ENCODE results near the gene TMCO6. TPM values are rescaled to one million over a fixed set of nuclear protein-coding genes. Genes with fewer than 3 reads are reported as not detected.
"Not testable (repeated sequence)": the region's sequence is repeated elsewhere in the genome, so short reads cannot be mapped to it uniquely, and the experiment has no call there.

Gene TMCO6
- 10 to 100 TPM; 60.3 to 99.8 (median 67.3) TPM for total RNA-seq

DNA sequence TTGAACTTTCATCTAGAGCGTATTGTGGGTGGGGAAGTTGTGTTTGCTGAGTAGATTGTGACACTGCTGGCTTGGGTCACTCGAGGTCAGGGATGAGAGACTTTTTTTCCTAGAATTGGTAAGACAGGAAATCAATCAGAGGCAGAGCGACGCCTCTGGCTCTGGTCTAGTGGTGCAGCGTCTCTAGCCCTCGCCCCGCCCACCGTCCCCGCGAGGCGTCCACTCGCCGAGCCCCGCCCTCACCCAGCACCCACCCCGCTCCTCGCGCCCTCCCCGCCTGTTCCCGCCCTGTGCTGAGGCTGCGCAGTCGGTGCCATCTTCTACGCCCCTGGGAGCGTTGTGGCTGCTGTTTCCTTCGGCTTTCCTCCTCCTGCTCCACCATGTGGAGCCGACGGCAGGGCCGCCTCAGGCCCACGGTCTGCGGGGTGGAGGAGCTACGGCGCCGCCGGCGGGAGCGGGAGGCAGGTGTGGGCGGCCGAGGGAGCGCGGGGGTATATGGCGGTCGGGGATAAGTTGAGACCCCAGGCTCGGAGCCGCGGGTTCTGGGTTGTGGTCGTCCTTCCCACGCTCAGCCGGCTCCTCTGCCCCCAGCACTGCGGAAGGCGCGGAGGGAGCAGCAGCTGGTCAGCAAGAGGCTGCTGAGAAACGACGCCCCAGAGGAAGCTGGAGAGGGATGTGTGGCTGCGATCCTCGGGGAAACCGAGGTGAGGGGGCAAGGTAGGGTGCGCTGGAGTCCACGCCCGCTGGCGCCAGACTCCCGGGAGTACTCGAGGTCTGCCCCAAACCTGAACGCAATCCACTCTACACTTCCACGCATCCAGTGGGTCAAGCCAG lies at the start of gene TMCO6:
Gene TMCO6 (plus strand): TSS at position 304 of the 834 bp plus-strand sequence. CDS start 77 bp downstream, at position 381.
- intact Hi-C loops (cut with DNase I; ENCODE audit: low total_unique reads), result loop anchor here (10.0 kb wide), 2 partner anchors 75 to 275 kb away; partner anchors contain the start of genes APBB3, SLC35A4 and SLC4A9
- DNase-seq (ENCODE audit: low spot score in 2 of 2), result peak; percentile 97 to 100
- 0% methylated on average over 58 to 60 of the region's 63 CpGs for WGBS, 2 donors
- peak within 1 kb of the TSS; percentile 78 for H3K4me3 ChIP-seq (ENCODE audit: low read depth, poor library complexity, severe bottlenecking)
- TF ChIP-seq, protein P1, sequence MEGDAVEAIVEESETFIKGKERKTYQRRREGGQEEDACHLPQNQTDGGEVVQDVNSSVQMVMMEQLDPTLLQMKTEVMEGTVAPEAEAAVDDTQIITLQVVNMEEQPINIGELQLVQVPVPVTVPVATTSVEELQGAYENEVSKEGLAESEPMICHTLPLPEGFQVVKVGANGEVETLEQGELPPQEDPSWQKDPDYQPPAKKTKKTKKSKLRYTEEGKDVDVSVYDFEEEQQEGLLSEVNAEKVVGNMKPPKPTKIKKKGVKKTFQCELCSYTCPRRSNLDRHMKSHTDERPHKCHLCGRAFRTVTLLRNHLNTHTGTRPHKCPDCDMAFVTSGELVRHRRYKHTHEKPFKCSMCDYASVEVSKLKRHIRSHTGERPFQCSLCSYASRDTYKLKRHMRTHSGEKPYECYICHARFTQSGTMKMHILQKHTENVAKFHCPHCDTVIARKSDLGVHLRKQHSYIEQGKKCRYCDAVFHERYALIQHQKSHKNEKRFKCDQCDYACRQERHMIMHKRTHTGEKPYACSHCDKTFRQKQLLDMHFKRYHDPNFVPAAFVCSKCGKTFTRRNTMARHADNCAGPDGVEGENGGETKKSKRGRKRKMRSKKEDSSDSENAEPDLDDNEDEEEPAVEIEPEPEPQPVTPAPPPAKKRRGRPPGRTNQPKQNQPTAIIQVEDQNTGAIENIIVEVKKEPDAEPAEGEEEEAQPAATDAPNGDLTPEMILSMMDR (IDR thresholded peaks at IDR 0.05), result peak in 1 of 3 donors; percentile 45
- TF ChIP-seq POLR2A (IDR thresholded peaks at IDR 0.05), result no peak

DNA sequence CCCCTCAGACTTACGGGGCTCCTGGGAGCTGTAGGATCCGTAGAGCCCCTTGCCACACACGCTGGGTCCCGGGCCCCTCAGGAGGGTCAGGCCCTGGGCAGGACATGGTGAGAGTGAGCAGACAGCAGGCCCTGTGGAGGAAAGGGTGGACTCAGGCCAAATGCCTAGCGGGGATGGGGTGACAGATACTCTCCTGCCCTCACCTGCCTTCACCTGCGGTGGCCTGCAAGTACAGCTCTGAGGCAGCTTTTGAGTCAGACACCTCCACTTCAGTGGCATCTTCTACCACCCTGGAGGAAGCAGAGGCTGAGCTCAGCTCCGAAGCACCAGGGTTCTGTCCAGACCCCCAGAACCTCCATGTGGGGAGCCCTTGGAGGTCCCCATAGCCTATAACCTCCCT lies 48.4 kb upstream of the TMCO6 start:
- 71 to 74% methylated on average over 7 of the region's 7 CpGs for WGBS, 2 donors
- TF ChIP-seq, protein P1 (IDR thresholded peaks at IDR 0.05), result no peak
- TF ChIP-seq POLR2A (IDR thresholded peaks at IDR 0.05), result no peak
- no peak for DNase-seq (ENCODE audit: low spot score in 2 of 2)
- intact Hi-C loops (cut with DNase I; ENCODE audit: low total_unique reads), result no loop called here
- no peak overlapping the region for H3K4me3 ChIP-seq (ENCODE audit: low read depth, poor library complexity, severe bottlenecking)

DNA sequence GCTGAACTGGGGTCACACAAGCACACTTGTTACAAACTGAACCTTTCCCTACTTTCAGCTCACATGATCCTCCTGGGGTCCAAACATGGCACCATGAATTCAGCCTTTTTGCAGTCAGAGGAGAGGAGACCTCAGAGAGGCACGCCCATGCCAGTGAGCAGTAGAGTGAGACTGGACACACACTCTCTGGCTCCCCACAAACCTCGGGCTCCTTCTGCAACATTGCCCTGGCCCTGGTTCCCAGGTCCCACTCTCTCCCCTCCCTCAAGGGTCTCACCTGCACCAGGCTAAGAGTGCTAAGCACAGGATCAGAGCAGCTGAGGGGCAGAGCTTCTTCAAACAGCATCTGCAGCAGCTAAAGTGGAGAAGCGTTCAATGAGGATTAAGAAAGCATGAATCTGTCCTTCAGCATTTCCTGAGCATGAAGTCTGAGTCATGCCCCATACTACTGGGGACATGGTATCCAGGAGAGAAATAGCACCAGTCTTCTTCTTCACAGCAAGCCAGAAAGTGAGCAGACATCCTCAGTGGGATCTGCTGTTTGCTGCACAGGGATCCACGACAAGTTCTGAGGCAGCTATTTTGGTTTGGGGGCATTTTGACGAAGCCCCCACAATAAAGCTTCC lies 47.4 kb upstream of the TMCO6 start:
- 78 to 89% methylated on average over 5 of the region's 5 CpGs for WGBS, 2 donors
- no peak for TF ChIP-seq POLR2A (IDR thresholded peaks at IDR 0.05)
- TF ChIP-seq, protein P1 (IDR thresholded peaks at IDR 0.05), result no peak
- DNase-seq (ENCODE audit: low spot score in 2 of 2), result no peak

DNA sequence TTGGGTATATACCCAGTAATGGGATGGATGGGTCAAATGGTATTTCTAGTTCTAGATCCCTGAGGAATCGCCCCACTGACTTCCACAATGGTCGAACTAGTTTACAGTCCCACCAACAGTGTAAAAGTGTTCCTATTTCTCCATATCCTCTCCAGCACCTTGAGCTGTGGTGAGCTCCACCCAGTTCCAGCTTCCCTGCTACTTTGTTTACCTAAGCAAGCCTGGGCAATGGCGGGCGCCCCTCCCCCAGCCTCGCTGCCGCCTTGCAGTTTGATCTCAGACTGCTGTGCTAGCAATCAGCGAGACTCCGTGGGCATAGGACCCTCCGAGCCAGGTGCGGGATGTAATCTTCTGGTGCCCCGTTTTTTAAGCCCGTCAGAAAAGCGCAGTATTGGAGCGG lies 46.2 kb upstream of the TMCO6 start:
- intact Hi-C loops (cut with DNase I; ENCODE audit: low total_unique reads); DNase-seq (ENCODE audit: low spot score in 2 of 2); H3K4me3 ChIP-seq (ENCODE audit: low read depth, poor library complexity, severe bottlenecking): not testable (repeated sequence)
- WGBS, 2 donors, result 43 to 48% methylated on average over 13 to 14 of the region's 14 CpGs

More for the DNA sequence above, 47.4 kb upstream of the TMCO6 start:
- intact Hi-C loops (cut with DNase I; ENCODE audit: low total_unique reads), result no loop called here
- no peak overlapping the region for H3K4me3 ChIP-seq (ENCODE audit: low read depth, poor library complexity, severe bottlenecking)

DNA sequence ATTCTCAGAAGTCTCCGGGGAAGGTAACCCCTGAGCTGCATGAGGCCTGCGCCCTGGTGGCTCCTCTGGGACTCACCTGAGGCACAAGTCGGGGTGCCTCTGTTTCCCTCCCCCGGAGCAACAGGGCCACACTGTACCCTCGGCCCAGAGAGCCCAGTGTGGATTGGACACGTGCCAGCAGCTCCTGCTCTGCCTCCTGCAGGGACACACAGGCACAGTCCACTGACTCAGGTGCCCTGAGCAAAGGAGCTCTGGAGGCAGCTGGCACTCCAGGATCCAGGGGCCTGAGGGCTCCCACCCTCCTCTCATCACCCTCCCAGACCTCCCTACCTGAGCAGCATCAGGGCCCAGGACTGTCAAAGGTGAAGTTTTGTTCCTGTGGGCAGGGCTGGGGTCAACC lies 45.1 kb upstream of the TMCO6 start:
- intact Hi-C loops (cut with DNase I; ENCODE audit: low total_unique reads), result no loop called here
- TF ChIP-seq POLR2A (IDR thresholded peaks at IDR 0.05), result no peak
- TF ChIP-seq, protein P1 (IDR thresholded peaks at IDR 0.05), result no peak
- H3K4me3 ChIP-seq (ENCODE audit: low read depth, poor library complexity, severe bottlenecking), result no peak overlapping the region
- DNase-seq (ENCODE audit: low spot score in 2 of 2), result no peak
- whole genome bisulfite sequencing, 2 donors, result 76 to 90% methylated on average over 3 to 6 of the region's 6 CpGs

All from lower leg skin (tissue), 4 donors.